GM21576 (cell line): Measurements from ENCODE around the gene FEZF2.

Experiments
- ATAC-seq: cut with Tn5 transposase; IDR thresholded peaks from one replicate; pipeline ENCODE4 v1.9.1; 2021; ENCODE audit warnings: mild to moderate bottlenecking, moderate library complexity; ENCODE audit not compliant: unreplicated experiment

Gene FEZF2

GRCh38 chr3:62373215-62373614 lies at the start of gene FEZF2:
Gene FEZF2 (minus strand): TSS chr3:62373550. CDS start chr3:62372868, 682 bp downstream.
- no peak for ATAC-seq

DNA sequence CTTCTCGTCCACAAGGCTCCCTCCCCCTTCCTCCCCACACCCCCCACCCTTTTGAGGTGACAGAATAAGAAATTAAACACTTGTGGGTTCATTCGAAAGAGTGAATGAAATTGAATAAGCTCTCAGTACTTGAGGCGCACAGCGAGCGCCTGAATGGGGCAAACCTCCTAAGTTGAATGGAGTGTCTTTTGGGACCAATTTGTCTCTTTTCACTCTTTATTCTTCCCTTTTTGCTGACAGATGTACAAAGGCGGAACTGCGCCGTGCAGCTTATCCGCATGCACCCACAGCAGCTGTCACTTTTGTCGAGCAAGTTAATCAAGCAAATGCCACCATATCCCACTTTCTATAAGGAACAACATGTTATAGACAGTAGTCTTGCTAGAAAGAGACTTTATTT lies 47.9 kb upstream of the FEZF2 start:
- ATAC-seq = no peak

DNA sequence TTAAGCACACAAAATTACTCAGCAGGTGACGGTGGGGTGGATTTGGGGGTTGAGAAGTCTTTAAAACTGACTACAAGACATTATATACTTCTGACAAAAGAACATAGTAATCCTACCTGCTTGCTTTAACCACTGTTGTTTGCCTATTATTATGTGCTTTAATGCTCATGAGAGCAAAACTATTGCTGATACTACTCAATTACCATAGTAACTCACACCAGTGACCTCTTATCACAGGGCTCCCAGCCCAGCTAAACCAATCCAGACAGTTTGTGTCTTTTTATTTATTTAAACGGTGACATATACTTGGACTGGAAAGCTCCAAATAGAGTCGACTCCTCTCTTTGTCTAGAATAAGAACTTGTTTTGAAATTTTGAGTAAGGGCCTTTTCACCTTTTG lies 42.8 kb upstream of the FEZF2 start:
- no peak for ATAC-seq

DNA sequence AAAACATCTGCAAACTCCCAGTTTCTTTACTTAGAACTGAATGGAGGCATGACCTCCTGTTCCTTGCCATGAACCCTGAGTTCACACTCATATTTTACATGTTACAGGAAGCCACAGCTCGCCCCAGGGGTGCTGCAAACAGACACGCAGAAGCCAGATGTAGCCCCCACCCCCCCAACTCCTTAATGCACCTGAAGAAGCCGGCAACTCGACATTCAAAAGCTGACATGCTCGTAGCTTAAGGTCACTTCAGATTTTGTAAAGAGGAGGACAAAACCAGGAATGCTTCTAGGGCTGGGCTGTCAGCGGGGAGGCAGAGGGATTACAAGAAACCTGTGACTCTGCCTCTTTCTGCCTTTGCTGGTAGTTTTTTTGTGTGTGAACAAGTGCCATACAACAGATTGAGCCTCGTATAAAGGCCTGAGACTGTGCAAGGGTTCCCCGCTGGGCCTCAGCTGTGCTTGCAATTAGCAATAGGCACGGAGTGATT lies 42.0 kb upstream of the FEZF2 start:
- no peak for ATAC-seq

DNA sequence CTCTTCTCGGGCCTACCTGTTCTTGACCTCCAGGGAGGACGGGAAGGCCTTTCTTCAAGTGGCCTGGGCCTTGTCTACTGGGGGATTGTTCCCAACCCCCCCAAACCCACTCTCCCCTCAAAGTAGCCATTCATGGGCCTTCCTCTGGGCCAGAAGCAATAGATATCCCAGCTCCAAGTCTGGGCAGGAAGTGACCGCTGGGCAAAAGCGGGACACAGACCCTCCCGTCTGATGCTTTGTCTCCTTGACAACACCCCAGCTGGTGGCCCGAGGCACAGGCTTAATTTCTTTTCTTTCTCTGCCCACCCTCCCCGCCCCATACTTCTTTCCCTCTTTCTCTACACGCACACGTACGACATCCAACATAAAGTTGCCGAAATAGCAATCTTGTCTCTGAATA lies 41.4 kb upstream of the FEZF2 start:
- no peak for ATAC-seq

DNA sequence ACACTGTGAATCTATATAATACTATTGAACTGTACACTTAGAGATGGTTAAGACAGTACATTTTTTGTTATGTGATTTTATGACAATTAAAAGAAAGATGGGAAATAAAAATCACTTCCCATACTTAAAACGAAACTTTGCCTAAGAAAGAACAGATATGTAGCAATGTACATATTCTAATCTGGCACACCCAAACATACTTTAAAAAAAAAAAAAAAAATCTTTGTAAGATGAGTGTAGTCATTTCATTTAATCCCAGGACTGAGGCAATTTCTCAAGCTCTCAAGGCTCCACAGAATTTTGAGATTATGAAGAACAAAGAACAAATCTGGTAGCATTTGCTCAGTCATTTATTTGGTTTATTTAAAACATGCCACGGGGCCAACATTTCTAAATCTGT lies 40.3 kb upstream of the FEZF2 start:
- ATAC-seq = no peak

DNA sequence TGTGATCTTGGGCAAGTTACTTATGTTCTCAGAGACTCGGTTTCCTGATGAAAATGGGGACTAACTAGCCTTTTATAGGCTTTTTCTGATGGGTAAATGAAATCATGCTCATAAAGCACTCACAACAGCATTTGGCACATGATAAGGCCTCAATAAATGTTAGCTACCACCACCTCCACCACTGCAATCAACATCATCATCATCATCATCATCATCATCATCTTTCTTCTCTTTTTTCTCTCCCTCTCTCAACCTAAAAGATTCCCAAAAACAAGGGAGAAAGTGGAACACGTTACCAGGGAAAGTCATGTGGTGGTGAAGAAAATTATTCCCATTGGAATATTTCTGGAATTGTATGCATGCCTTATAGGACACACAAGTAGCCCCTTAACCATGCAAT lies 33.6 kb upstream of the FEZF2 start:
- no peak for ATAC-seq

GRCh38 chr3:62405566-62405965 lies 32.2 kb upstream of the FEZF2 start:
- no peak for ATAC-seq

- ATAC-seq = no peak
These were observed 31.8 kb upstream of the FEZF2 start for GRCh38 chr3:62405135-62405534.

- ATAC-seq = no peak
These were observed 31.0 kb upstream of the FEZF2 start for GRCh38 chr3:62404321-62404720.

DNA sequence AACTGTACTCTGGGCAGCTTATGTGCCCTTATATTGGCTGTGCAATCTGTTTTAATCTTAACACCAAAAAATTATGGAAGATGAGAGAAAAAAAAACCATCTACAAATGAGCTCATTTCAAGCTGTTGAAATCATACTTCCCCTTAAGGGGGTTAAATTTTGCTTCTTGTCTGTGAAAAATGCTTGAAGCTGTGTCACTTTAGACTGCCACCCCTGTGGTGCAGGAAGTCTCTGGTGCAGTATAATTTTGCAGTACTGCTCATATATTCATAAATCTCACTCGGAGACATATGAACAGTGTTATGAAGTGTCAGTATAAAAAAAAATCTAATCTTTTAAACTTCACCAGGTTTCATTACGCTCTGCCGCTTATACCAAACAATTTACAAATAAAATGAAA lies 30.4 kb upstream of the FEZF2 start:
- ATAC-seq = no peak

- ATAC-seq = no peak
These were observed 19.4 kb upstream of the FEZF2 start for GRCh38 chr3:62392626-62393292.

DNA sequence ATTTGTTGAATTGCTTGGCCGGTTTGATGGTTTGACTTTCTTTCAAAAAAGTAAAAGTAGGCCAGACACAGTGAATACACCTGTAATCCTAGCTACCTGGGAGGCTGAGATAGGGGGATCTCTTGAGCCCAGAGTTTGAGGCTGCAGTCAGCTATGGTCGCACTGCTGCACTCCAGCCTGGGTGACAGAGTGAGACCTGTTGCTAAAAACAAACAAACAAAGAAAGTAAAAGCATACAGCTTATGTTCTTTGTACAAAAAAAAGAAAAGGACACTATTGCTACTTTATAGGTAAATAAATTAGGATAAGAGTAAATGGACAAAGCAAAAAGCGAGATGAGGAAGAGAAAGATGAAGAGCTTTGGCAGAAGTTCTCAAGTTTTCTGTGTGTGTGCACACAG lies 13.9 kb upstream of the FEZF2 start:
- ATAC-seq = no peak

GRCh38 chr3:62379321-62379798 lies 6.0 kb upstream of the FEZF2 start:
- no peak for ATAC-seq

- ATAC-seq = no peak
These were observed 5.6 kb upstream of the FEZF2 start for GRCh38 chr3:62378921-62379320.

DNA sequence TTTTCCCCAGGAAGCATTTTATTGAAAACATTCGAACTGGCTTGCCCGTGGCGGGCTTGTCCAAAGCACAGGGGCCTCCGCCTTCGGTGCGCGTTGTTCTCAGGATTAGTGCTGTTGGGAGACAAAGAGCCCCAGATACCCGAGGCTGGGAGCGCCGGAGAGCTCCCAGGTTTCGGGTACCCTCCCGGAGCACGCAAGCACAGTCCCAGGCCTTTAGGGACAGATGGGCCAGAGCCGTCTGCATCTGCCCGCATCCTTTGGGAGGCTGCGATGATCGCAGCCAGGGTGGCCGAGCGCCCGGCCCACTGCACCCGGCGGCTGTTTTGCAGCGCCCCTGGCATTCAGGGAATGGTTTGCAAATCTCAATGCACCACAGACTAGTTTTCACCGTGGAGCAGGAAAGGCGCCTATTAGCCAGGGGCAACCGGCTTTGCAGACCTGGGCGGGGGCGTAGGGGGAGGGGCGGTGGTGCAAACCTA lies 5.0 kb upstream of the FEZF2 start:
- no peak for ATAC-seq

- ATAC-seq = no peak
These were observed 3.8 kb upstream of the FEZF2 start for GRCh38 chr3:62376906-62377877.

DNA sequence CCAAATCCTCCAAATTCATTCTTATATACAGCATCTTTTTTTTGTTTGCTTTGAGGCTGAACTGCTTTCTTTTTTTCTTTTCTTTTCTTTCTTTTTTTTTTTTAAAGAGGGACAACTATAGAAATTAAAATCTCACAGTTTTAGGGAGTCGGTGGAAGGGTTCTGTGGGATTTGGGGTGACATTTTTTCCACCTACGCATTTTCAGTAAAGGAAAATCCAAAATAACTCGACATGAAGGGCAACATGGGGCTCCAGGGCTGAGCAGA lies 3.0 kb upstream of the FEZF2 start:
- ATAC-seq = no peak

- ATAC-seq = no peak
These were observed 2.5 kb upstream of the FEZF2 start for GRCh38 chr3:62375655-62376453.

DNA sequence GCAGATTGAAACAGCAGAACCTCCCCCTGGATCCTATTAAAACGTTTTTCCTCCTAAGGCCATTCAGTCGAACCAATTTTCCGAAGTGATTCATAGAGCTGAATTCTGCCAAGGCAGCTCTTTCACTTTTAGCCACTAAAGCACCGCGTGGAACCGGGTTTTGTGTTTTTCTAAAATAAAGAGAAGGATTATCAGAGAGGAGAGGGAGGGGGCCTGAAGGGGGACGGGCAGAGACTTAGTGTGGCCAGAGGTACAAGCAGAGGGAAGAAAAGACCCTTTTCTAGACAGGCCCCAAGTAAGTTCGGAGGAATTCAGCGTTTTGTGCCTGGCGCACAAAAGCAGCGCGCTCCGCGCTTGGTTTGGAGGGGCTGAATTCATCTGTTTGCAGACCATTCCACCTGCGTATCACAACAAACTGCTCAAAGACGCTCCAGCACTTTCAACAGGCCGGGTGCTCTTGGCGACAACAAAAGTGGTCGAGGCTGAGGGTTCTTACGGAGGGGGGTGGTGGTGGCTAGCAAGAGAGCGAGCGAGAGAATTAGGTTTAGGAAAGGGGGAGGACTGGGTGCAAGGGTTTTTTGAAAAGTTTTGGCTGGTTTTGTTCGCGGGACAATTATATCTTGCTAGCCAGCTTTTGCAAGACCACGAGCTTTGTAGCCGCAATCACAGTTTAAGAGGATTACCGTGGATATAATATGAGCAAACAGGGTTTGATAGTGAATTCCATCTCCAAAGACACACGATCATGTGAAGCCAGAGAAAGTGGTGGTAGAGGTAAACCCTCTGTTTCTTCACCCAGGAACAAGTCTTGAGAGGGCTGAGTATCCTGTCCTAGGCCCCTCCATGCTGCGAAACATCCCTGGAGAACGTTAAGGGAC lies 1.2 kb upstream of the FEZF2 start:
- no peak for ATAC-seq
